GM19468 (cell line): ENCODE data around the gene SANBR.

Source experiments
- ATAC-seq: cut with Tn5 transposase; IDR thresholded peaks from one replicate; pipeline ENCODE4 v1.9.1; 2021; ENCODE audit warnings: mild to moderate bottlenecking, moderate library complexity, moderate number of reproducible peaks; ENCODE audit not compliant: unreplicated experiment; ENCODE audit errors: extremely low read depth

SANBR gene

GRCh38 chr2:61085883-61086282 lies 20.2 kb downstream of the SANBR start:
- ATAC-seq: no peak

GRCh38 chr2:61089797-61090196 lies 24.1 kb downstream of the SANBR start:
- ATAC-seq: no peak

GRCh38 chr2:61090386-61090921 lies 24.8 kb downstream of the SANBR start:
- ATAC-seq: no peak

- no peak for ATAC-seq
These were observed 25.8 kb downstream of the SANBR start for GRCh38 chr2:61091485-61091884.

- no peak for ATAC-seq
These were observed 30.8 kb downstream of the SANBR start for GRCh38 chr2:61096438-61096837.

- no peak for ATAC-seq
These were observed 35.1 kb downstream of the SANBR start for GRCh38 chr2:61100801-61101200.

- no peak for ATAC-seq
These were observed 43.6 kb downstream of the SANBR start for GRCh38 chr2:61109291-61109690.

GRCh38 chr2:61111708-61112107 lies 46.0 kb downstream of the SANBR start:
- ATAC-seq: no peak

GRCh38 chr2:61114147-61114546 lies 48.5 kb downstream of the SANBR start:
- ATAC-seq: no peak
